ENCODE data around the gene TRAF2.

DNA sequence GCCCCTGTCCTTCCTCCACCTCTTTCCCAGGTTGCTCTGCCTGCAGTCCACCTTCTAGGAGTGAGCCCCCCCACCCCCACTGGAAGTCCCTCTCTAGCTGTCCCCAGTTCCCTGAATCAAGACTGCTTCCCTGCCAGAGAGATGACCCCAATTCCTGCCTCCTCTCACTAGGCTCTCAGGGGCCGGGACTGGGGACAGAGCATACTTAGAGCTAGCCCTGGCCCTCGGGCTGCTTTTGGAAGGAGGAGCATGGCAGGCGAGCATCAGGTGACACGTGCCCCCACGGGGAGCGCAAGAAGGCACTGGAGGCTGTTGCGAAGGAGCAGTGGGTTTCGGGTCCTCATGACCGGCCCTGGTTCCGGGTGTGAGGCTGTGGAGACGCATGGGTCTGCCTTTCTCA, 9.7 kb downstream of the TRAF2 start:
- no peak for TF ChIP-seq CTCF (IDR thresholded peaks at IDR 0.05)
- TF ChIP-seq POLR2A (IDR thresholded peaks at IDR 0.05), result no peak
- no peak for TF ChIP-seq EP300 (IDR thresholded peaks at IDR 0.05)

All from tibial nerve (tissue), 4 donors.